T-cell (primary cell): ENCODE measurements around the gene NT5DC1. TPM values are rescaled to one million over a fixed set of nuclear protein-coding genes. Genes with fewer than 3 reads are reported as not detected.

Experiments
- ATAC-seq, 4 experiments: fragments of 200-7000 bp in 3 of 4; fragments of 150-1000 bp in 1 of 4; cut with Tn5 transposase; replicated peaks in 1 of 4; 1 replicate in 3 of 4; 2 replicates in 1 of 4; pipeline ENCODE4 v1.10.0; 2021; ENCODE audit warnings: moderate library complexity in 3 of 4, mild to moderate bottlenecking in 2 of 4, moderate number of reproducible peaks in 1 of 4
- CTCF ChIA-PET, 2 donors: fragments of 300-600 bp; sonication (Branson Sonifier 250); formaldehyde crosslinking; loops; one replicate each; lab custom pipeline; 2022; ENCODE audit warnings: antibody characterized with exemption in 2 of 2; lab: Charles Lee
- POLR2A ChIA-PET, 2 donors: fragments of 300-600 bp; sonication (Branson Sonifier 250); formaldehyde crosslinking; loops; one replicate each; lab custom pipeline; 2022; ENCODE audit warnings: antibody characterized with exemption in 2 of 2; lab: Charles Lee
- DNase-seq, 35 experiments: peaks; one replicate each; pipeline versions ENCODE4 v3.0.0 to v3.0.0-alpha.2; 2013 to 2023
- H3K27ac ChIP-seq: one replicate; pipeline ENCODE4 v1.5.1; 2013; ENCODE audit warnings: low read length
- H3K27me3 ChIP-seq, 2 experiments: replicated peaks in 1 of 2; 1 replicate in 1 of 2; 2 replicates in 1 of 2; pipeline versions ENCODE4 v1.6.1 to v1.7.0; 2013; ENCODE audit warnings: low read length in 1 of 2, mixed read lengths in 1 of 2; ENCODE audit not compliant: control insufficient read depth in 2 of 2, insufficient read depth in 2 of 2; ENCODE audit errors: extremely low read depth in 1 of 2
- H3K36me3 ChIP-seq, 2 donors: 1 replicate in 1 of 2; 2 replicates in 1 of 2; pipeline versions ENCODE4 v1.6.1 to v1.7.0; 2013; ENCODE audit warnings: low read length in 1 of 2; ENCODE audit not compliant: control insufficient read depth in 2 of 2, insufficient read depth in 1 of 2; ENCODE audit errors: extremely low read depth in 1 of 2
- H3K4me1 ChIP-seq, 2 experiments: 1 replicate in 1 of 2; 2 replicates in 1 of 2; pipeline versions ENCODE4 v1.6.1 to v1.7.0; 2013; ENCODE audit warnings: low read length in 2 of 2, mixed read lengths in 1 of 2; ENCODE audit not compliant: insufficient read depth in 2 of 2, control insufficient read depth in 1 of 2; ENCODE audit errors: extremely low read depth in 1 of 2
- H3K4me3 ChIP-seq, 2 donors: 1 replicate in 1 of 2; 2 replicates in 1 of 2; pipeline versions ENCODE4 v1.5.1 to v1.7.0; 2013; ENCODE audit warnings: mild to moderate bottlenecking in 2 of 2, low read length in 1 of 2, moderate library complexity in 1 of 2; ENCODE audit not compliant: control insufficient read depth in 1 of 2; ENCODE audit errors: extremely low read depth in 1 of 2
- H3K9me3 ChIP-seq: 2 replicates; pipeline ENCODE4 v1.7.0; 2013
- H3K27ac Mint-ChIP-seq, 2 donors: one replicate each; pipeline ENCODE4 v1.8.0; 2020 to 2021; ENCODE audit warnings: mild to moderate bottlenecking in 2 of 2, mixed read lengths in 2 of 2
- H3K27me3 Mint-ChIP-seq, 2 donors: one replicate each; pipeline ENCODE4 v1.8.0; 2021 to 2022; ENCODE audit warnings: mixed read lengths in 2 of 2
- H3K36me3 Mint-ChIP-seq: one replicate; pipeline ENCODE4 v1.8.0; 2021; ENCODE audit warnings: mixed read lengths
- H3K4me1 Mint-ChIP-seq, 3 donors: one replicate each; pipeline ENCODE4 v1.8.0; 2020 to 2022; ENCODE audit warnings: mixed read lengths in 3 of 3, mild to moderate bottlenecking in 1 of 3
- H3K4me3 Mint-ChIP-seq, 3 donors: one replicate each; pipeline ENCODE4 v1.8.0; 2020 to 2022; ENCODE audit warnings: mild to moderate bottlenecking in 3 of 3, mixed read lengths in 3 of 3, moderate library complexity in 3 of 3
- H3K9me3 Mint-ChIP-seq, 3 donors: one replicate each; pipeline ENCODE4 v1.8.0; 2020 to 2022; ENCODE audit warnings: mixed read lengths in 3 of 3
- WGBS: methylation state at CpG from one replicate; pipeline ENCODE4 v1.1.5; 2013; ENCODE audit warnings: missing lambda C conversion rate; ENCODE audit not compliant: insufficient coverage; 5-methylcytosine and 5-hydroxymethylcytosine counted together
- total RNA-seq, 35 experiments: library from RNA in 6 of 35; stranded (reverse) in 6 of 35; fragments of 120-200 nt in 1 of 35; gene quantifications; one replicate each; pipeline versions ENCODE4 v1.2.1 to v1.2.4 and lab custom pipeline; 2013 to 2026

Gene NT5DC1
- total RNA-seq, 5 donors from 2014 or later (not counting 1 experiment from before 2014, with no cell fraction given) = 33.8 to 47.3 (median 38.1) TPM

- H3K27me3 ChIP-seq = no peaks in the 10 kb centered on the region
- peaks cover 26 to 52% (median 30%) of the 10 kb centered on the region in 3 donors for H3K4me1 Mint-ChIP-seq
- H3K9me3 Mint-ChIP-seq = peaks cover 4 to 14% (median 10%) of the 10 kb centered on the region in 3 donors
- H3K4me3 ChIP-seq = no peak overlapping the region
- DNase-seq (no peak), ATAC-seq (no peak)
- H3K36me3 ChIP-seq = peaks cover 7 to 13% of the 10 kb centered on the region in 2 donors
- H3K27me3 Mint-ChIP-seq = no peaks in the 10 kb centered on the region
- no CpG with 5 or more reads among the region's 3 CpGs for WGBS
- no peak overlapping the region for H3K27ac ChIP-seq
- no peaks in the 10 kb centered on the region for H3K9me3 ChIP-seq
- no peak overlapping the region for H3K27ac Mint-ChIP-seq
- ChIA-PET CTCF (interaction anchor here (0.5 to 5.3 kb wide), 33 partner anchors 8 to 305 kb away, joined by 3 to 62 read pairs (median 4); partner anchors contain the start of genes TSPYL4 (in 2 of the 2), RWDD1 (in 1 of the 2) and TSPYL1 (in 1 of the 2)), POLR2A (interaction anchor here (0.5 to 3.6 kb wide), 15 partner anchors 9 to 1184 kb away, joined by 3 to 22 read pairs (median 3); partner anchors contain the start of genes TSPYL1 (in 1 of the 2) and TSPYL4 (in 1 of the 2))
- H3K36me3 Mint-ChIP-seq = peaks cover 38% of the 10 kb centered on the region
- no peaks in the 10 kb centered on the region for H3K4me1 ChIP-seq
- H3K4me3 Mint-ChIP-seq = no peak overlapping the region
Measured at GRCh38 chr6:116267836-116268588, 167.4 kb downstream of the NT5DC1 start.

GRCh38 chr6:116268589-116269293, 168.1 kb downstream of the NT5DC1 start:
- Mint-ChIP-seq H3K9me3 (peaks cover 0 to 6% (median 5%) of the 10 kb centered on the region in 3 donors), H3K36me3 (peaks cover 36% of the 10 kb centered on the region), H3K27me3 (no peaks in the 10 kb centered on the region), H3K4me3 (no peak overlapping the region), H3K4me1 (peaks cover 31 to 54% (median 37%) of the 10 kb centered on the region in 3 donors), H3K27ac (peak overlapping the region; percentile 16 to 29)
- no peak overlapping the region for H3K4me3 ChIP-seq
- H3K27ac ChIP-seq = no peak overlapping the region
- peak in 1 of 35 experiments; percentile 73 for DNase-seq
- H3K4me1 ChIP-seq = no peaks in the 10 kb centered on the region
- ChIA-PET CTCF (interaction anchor here (0.5 to 5.3 kb wide), 38 partner anchors 9 to 1302 kb away, joined by 3 to 62 read pairs (median 4); partner anchors contain the start of genes TSPYL4 (in 2 of the 2), RWDD1 (in 1 of the 2) and TSPYL1 (in 1 of the 2)), POLR2A (interaction anchor here (0.5 to 3.6 kb wide), 10 partner anchors 9 to 40 kb away, joined by 3 to 22 read pairs (median 4); partner anchors contain the start of genes TSPYL1 (in 1 of the 2) and TSPYL4 (in 1 of the 2))
- peak; percentile 69 to 87 (median 78) for ATAC-seq
- peaks cover 13 to 14% of the 10 kb centered on the region in 2 donors for H3K36me3 ChIP-seq
- no peaks in the 10 kb centered on the region for H3K27me3 ChIP-seq
- WGBS = no CpG with 5 or more reads among the region's 3 CpGs
- H3K9me3 ChIP-seq = no peaks in the 10 kb centered on the region

GRCh38 chr6:116271149-116271708, 170.6 kb downstream of the NT5DC1 start:
- H3K36me3 Mint-ChIP-seq = peaks cover 32% of the 10 kb centered on the region
- H3K27ac Mint-ChIP-seq = peak overlapping the region; percentile 53 to 72
- H3K9me3 ChIP-seq = no peaks in the 10 kb centered on the region
- ChIA-PET POLR2A (interaction anchor here (0.5 to 3.6 kb wide), 5 partner anchors 8 to 1315 kb away, joined by 3 to 17 read pairs (median 4); partner anchors contain the start of gene TSPYL4 (in 1 of the 2)), CTCF (interaction anchor here (0.6 to 5.3 kb wide), 4 partner anchors 7 to 340 kb away, joined by 3 to 62 read pairs (median 8); partner anchors contain the start of gene TSPYL1 (in 2 of the 2))
- no peak overlapping the region for H3K27ac ChIP-seq
- H3K4me1 ChIP-seq = peaks cover 10 to 11% of the 10 kb centered on the region in 2 experiments
- ATAC-seq = no peak
- no peak overlapping the region for H3K4me3 ChIP-seq
- H3K9me3 Mint-ChIP-seq = no peaks in the 10 kb centered on the region
- H3K36me3 ChIP-seq = peaks cover 0 to 22% of the 10 kb centered on the region in 2 donors
- H3K4me3 Mint-ChIP-seq = no peak overlapping the region
- WGBS = 40% methylated on average over 1 of the region's 2 CpGs
- no peak for DNase-seq
- no peaks in the 10 kb centered on the region for H3K27me3 Mint-ChIP-seq
- peaks cover 47 to 65% (median 50%) of the 10 kb centered on the region in 3 donors for H3K4me1 Mint-ChIP-seq
- no peaks in the 10 kb centered on the region for H3K27me3 ChIP-seq

GRCh38 chr6:116277124-116277523, 176.5 kb downstream of the NT5DC1 start:
- Mint-ChIP-seq H3K9me3 (no peaks in the 10 kb centered on the region), H3K4me3 (peak overlapping the region; percentile 95 to 99 (median 95)), H3K27me3 (no peaks in the 10 kb centered on the region), H3K4me1 (peaks cover 74 to 96% (median 80%) of the 10 kb centered on the region in 3 donors), H3K27ac (peak overlapping the region; percentile 88 to 100), H3K36me3 (peaks cover 47% of the 10 kb centered on the region)
- Histone ChIP-seq H3K4me1 (peaks cover 38 to 43% of the 10 kb centered on the region in 2 experiments), H3K27me3 (no peaks in the 10 kb centered on the region), H3K27ac (peak overlapping the region; percentile 95), H3K9me3 (no peaks in the 10 kb centered on the region), H3K36me3 (peaks cover 0 to 25% of the 10 kb centered on the region in 2 donors), H3K4me3 (peak overlapping the region; percentile 69 to 93)
- DNase-seq (peak in 1 of 35 experiments; percentile 16), ATAC-seq (no peak)
- ChIA-PET CTCF (interaction anchor here (0.5 to 3.8 kb wide), 5 partner anchors 8 to 389 kb away, joined by 3 to 62 read pairs (median 5); no protein-coding TSS in a partner anchor), POLR2A (interaction anchor here (0.6 to 5.3 kb wide), 10 partner anchors 8 to 389 kb away, joined by 3 to 75 read pairs (median 4); partner anchors contain the start of genes TSPYL4 (in 2 of the 2) and RWDD1 (in 1 of the 2))
- WGBS = 29% methylated on average over 1 of the region's 3 CpGs

- Mint-ChIP-seq H3K36me3 (peaks cover 35% of the 10 kb centered on the region), H3K9me3 (no peaks in the 10 kb centered on the region), H3K27ac (peak overlapping the region; percentile 97 to 100), H3K4me1 (peaks cover 64 to 87% (median 74%) of the 10 kb centered on the region in 3 donors), H3K27me3 (no peaks in the 10 kb centered on the region), H3K4me3 (peak overlapping the region; percentile 95 to 99 (median 95))
- Histone ChIP-seq H3K36me3 (peaks cover 0 to 18% of the 10 kb centered on the region in 2 donors), H3K9me3 (no peaks in the 10 kb centered on the region), H3K4me3 (peak overlapping the region; percentile 69 to 93), H3K4me1 (peaks cover 38 to 43% of the 10 kb centered on the region in 2 experiments), H3K27ac (peak overlapping the region; percentile 95), H3K27me3 (no peaks in the 10 kb centered on the region)
- peak in 1 of 35 experiments; percentile 2 for DNase-seq
- no peak for ATAC-seq
- CTCF ChIA-PET = interaction anchor here (0.6 to 3.8 kb wide), 4 partner anchors 10 to 1423 kb away, joined by 3 to 62 read pairs (median 7); no protein-coding TSS in a partner anchor
- POLR2A ChIA-PET = interaction anchor here (1.0 to 5.3 kb wide), 5 partner anchors 9 to 292 kb away, joined by 3 to 75 read pairs (median 21); partner anchors contain the start of genes RWDD1 (in 1 of the 2) and TSPYL4 (in 1 of the 2)
- WGBS = 87% methylated on average over 3 of the region's 11 CpGs
Measured at GRCh38 chr6:116278481-116278829, 177.8 kb downstream of the NT5DC1 start.
